Gastrocnemius medialis (tissue), 4 donors: ENCODE results near the gene ARPC5L.

Experiments
- CTCF ChIP-seq, 5 experiments: fragments of 450-650 bp in 3 of 5; fragments of 200-600 bp in 2 of 5; sonication (generic) in 2 of 5; IDR thresholded peaks in 4 of 5; conservative IDR thresholded peaks in 1 of 5; 1 replicate in 4 of 5; 2 replicates in 1 of 5; pipeline ENCODE4 v1.5.1; 2016 to 2019; ENCODE audit warnings: antibody characterized with exemption in 5 of 5, mild to moderate bottlenecking in 3 of 5, moderate library complexity in 3 of 5
- POLR2A ChIP-seq, 2 donors: fragments of 450-650 bp; IDR thresholded peaks; one replicate each; pipeline ENCODE4 v1.6.1; 2017; ENCODE audit warnings: antibody characterized with exemption in 2 of 2, mild to moderate bottlenecking in 2 of 2, moderate library complexity in 2 of 2

- TF ChIP-seq POLR2A (IDR thresholded peaks at IDR 0.05) (no peak), CTCF (IDR thresholded peaks at IDR 0.05 in 4 of 5, conservative IDR thresholded peaks at IDR 0.05 in 1 of 5) (no peak)
Measured at GRCh38 chr9:124860582-124861341, 1.2 kb upstream of the ARPC5L start.
